Epithelial cell of proximal tubule (primary cell): ENCODE data around the gene SEMA4B. TPM values are rescaled to one million over a fixed set of nuclear protein-coding genes. Genes with fewer than 3 reads are reported as not detected.

Experiments
- DNase-seq: peaks from one replicate; pipeline ENCODE4 v3.0.0-alpha.2; 2011; ENCODE audit warnings: low read depth
- H3K4me3 ChIP-seq: 2 replicates; pipeline ENCODE4 v1.5.1; 2011; ENCODE audit warnings: low read depth, mild to moderate bottlenecking, low read length
- CTCF ChIP-seq: conservative IDR thresholded peaks from 2 replicates; pipeline ENCODE4 v1.5.1; 2012; ENCODE audit warnings: low read depth, mild to moderate bottlenecking, low read length
- total RNA-seq: library from RNA; depleted of rRNA; stranded (reverse); fragments of >200 nt; gene quantifications from 2 replicates; pipeline ENCODE4 v1.2.3, GENCODE V29; 2015

The SEMA4B gene
- total RNA-seq, 1 donor from 2014 or later: 89.6 TPM

- DNase-seq: peak; percentile 53
- peak; percentile 58 for TF ChIP-seq CTCF
- peak overlapping the region; percentile 94 for H3K4me3 ChIP-seq
Observed at GRCh38 chr15:90232941-90233386, 31.8 kb downstream of the SEMA4B start.

- peak within 1 kb of the TSS; percentile 94 for H3K4me3 ChIP-seq
- no peak for DNase-seq
- TF ChIP-seq CTCF: no peak
Observed at GRCh38 chr15:90233387-90234095, 32.4 kb downstream of the SEMA4B start, which contains the start of gene CIB1. Gene CIB1, minus strand, starts transcription at chr15:90233941. Its CDS starts 56 bp downstream, at chr15:90233885.

- H3K4me3 ChIP-seq: peak within 1 kb of the TSS; percentile 94
- DNase-seq: no peak
- TF ChIP-seq CTCF: no peak
Observed at GRCh38 chr15:90234096-90234988, 33.2 kb downstream of the SEMA4B start, which contains the start of gene GDPGP1. Gene GDPGP1, plus strand, starts transcription at chr15:90234209. Its CDS starts 6,700 bp downstream, at chr15:90240909.

GRCh38 chr15:90239371-90239770 is 38.2 kb downstream of the SEMA4B start:
- H3K4me3 ChIP-seq: no peak overlapping the region
- TF ChIP-seq CTCF: no peak
- no peak for DNase-seq

- no peak for TF ChIP-seq CTCF
- no peak overlapping the region for H3K4me3 ChIP-seq
- DNase-seq: no peak
Observed at GRCh38 chr15:90240856-90241255, 39.7 kb downstream of the SEMA4B start.

- no peak for TF ChIP-seq CTCF
- H3K4me3 ChIP-seq: no peak overlapping the region
- no peak for DNase-seq
Observed at GRCh38 chr15:90241343-90242192, 40.4 kb downstream of the SEMA4B start.
